ENCODE results near the gene ERCC1. TPM values are rescaled to one million over a fixed set of nuclear protein-coding genes. Genes with fewer than 3 reads are reported as not detected.

Gene ERCC1
- polyA plus RNA-seq, 2 of the 4 experiments (the other 2 are of a cell fraction): 81.7 to 93.0 TPM

GRCh38 chr19:45460807-45461347 lies 37.2 kb upstream of the ERCC1 start:
- FAIRE-seq (no peak), ATAC-seq (no peak), DNase-seq (ENCODE audit: low read depth in 1 of 2, low spot score in 1 of 2) (no peak)
- 61% methylated on average over 8 of the region's 8 CpGs for WGBS (ENCODE audit: missing lambda C conversion rate)
- TF ChIP-seq POLR2AphosphoS2 (conservative IDR thresholded peaks at IDR 0.05; ENCODE audit: low read length) (no peak), ZFP36 (IDR thresholded peaks at IDR 0.05; ENCODE audit: borderline replicate concordance, partially characterized antibody) (peak; percentile 60)
- 0 out of 6 replicates have a peak overlapping the region, but pooled peaks of 1 of the 2 experiments have one; percentile 9 for H3K27ac ChIP-seq
- POLR2A ChIA-PET: no interaction called here
- CTCF ChIA-PET: interaction anchor here (0.6 to 33.4 kb wide), 5 partner anchors 18 to 820 kb away, joined by 3 to 1883 read pairs (median 9); partner anchors contain the start of gene ERCC1
- H3K9me3 ChIP-seq: no peaks in the 10 kb centered on the region
- H3K4me3 ChIP-seq: no peak overlapping the region
- H3K4me2 ChIP-seq: no peak overlapping the region
- H3K4me1 ChIP-seq: peaks cover 15% of the 10 kb centered on the region

GRCh38 chr19:45457776-45458175 lies 34.1 kb upstream of the ERCC1 start:
- H3K4me2 ChIP-seq: no peak overlapping the region
- FAIRE-seq (no peak), ATAC-seq (no peak), DNase-seq (ENCODE audit: low read depth in 1 of 2, low spot score in 1 of 2) (no peak)
- ChIA-PET POLR2A (no interaction called here), CTCF (interaction anchor here (2.5 to 33.4 kb wide), 4 partner anchors 9 to 28 kb away, joined by 6 to 1883 read pairs (median 102); partner anchors contain the start of genes ERCC1 and FOSB)
- no peak overlapping the region for H3K4me3 ChIP-seq
- peaks cover 40% of the 10 kb centered on the region for H3K4me1 ChIP-seq
- H3K9me3 ChIP-seq: no peaks in the 10 kb centered on the region
- TF ChIP-seq ZFP36 (IDR thresholded peaks at IDR 0.05; ENCODE audit: borderline replicate concordance, partially characterized antibody) (peak; percentile 99), CHD4 (IDR thresholded peaks at IDR 0.05; ENCODE audit: borderline replicate concordance) (0 out of 2 replicates have a peak, but pooled peaks have one; percentile 41), MAZ (IDR thresholded peaks at IDR 0.05; ENCODE audit: borderline replicate concordance, low read depth, low read length) (no peak), HES2 (IDR thresholded peaks at IDR 0.05) (no peak), GATA3 (IDR thresholded peaks at IDR 0.05; ENCODE audit: borderline replicate concordance) (no peak), RAD21 (conservative IDR thresholded peaks at IDR 0.05 in 1 of 2, IDR thresholded peaks at IDR 0.05 in 1 of 2) (no peak), KDM1A (IDR thresholded peaks at IDR 0.05; ENCODE audit: low read depth) (0 out of 2 replicates have a peak, but pooled peaks have one; percentile 24)
- H3K27ac ChIP-seq: peak overlapping the region in 1 of 2 experiments; percentile 45; a peak in 2 of 6 replicates

- ATAC-seq (no peak), FAIRE-seq (no peak), DNase-seq (ENCODE audit: low read depth in 1 of 2, low spot score in 1 of 2) (no peak)
- no peaks in the 10 kb centered on the region for H3K9me3 ChIP-seq
- H3K4me1 ChIP-seq: peaks cover 42% of the 10 kb centered on the region
- TF ChIP-seq GATA3 (IDR thresholded peaks at IDR 0.05; ENCODE audit: borderline replicate concordance): no peak
- TF ChIP-seq MAFK (IDR thresholded peaks at IDR 0.05; ENCODE audit: partially characterized antibody): no peak
- no peak for TF ChIP-seq HES2 (IDR thresholded peaks at IDR 0.05)
- no peak for TF ChIP-seq NFE2L2 (conservative IDR thresholded peaks at IDR 0.05; ENCODE audit: low read length)
- no peak for TF ChIP-seq ELK1 (IDR thresholded peaks at IDR 0.05; ENCODE audit: low read depth, low read length)
- TF ChIP-seq ZNF302 (CRISPR knock-in tag; IDR thresholded peaks at IDR 0.05): no peak
- no peak for TF ChIP-seq HOXB5 (CRISPR knock-in tag; IDR thresholded peaks at IDR 0.05)
- no peak for TF ChIP-seq ZC3H11A (IDR thresholded peaks at IDR 0.05)
- no peak for TF ChIP-seq RARB (CRISPR knock-in tag; IDR thresholded peaks at IDR 0.05)
- TF ChIP-seq POLR2A (IDR thresholded peaks at IDR 0.05; ENCODE audit: low read length): no peak
- no peak for TF ChIP-seq ZSCAN20 (CRISPR knock-in tag; IDR thresholded peaks at IDR 0.05)
- TF ChIP-seq SREBF2 (IDR thresholded peaks at IDR 0.05): no peak
- TF ChIP-seq NR3C1 (IDR thresholded peaks at IDR 0.05): no peak
- no peak for TF ChIP-seq E2F6 (IDR thresholded peaks at IDR 0.05; ENCODE audit: borderline replicate concordance, low read depth)
- TF ChIP-seq KDM5A (IDR thresholded peaks at IDR 0.05): no peak
- TF ChIP-seq TP53 (CRISPR knock-in tag; IDR thresholded peaks at IDR 0.05): no peak
- no peak for TF ChIP-seq JUNB (IDR thresholded peaks at IDR 0.05)
- TF ChIP-seq EP300 (IDR thresholded peaks at IDR 0.05): no peak
- no peak for TF ChIP-seq CHD4 (IDR thresholded peaks at IDR 0.05; ENCODE audit: borderline replicate concordance)
- ChIA-PET POLR2A (interaction anchor here (2.4 kb wide), 1 partner anchor 11 kb away, joined by 33 read pairs; the partner anchor contains the start of gene FOSB), CTCF (interaction anchor here (0.6 to 33.4 kb wide), 6 partner anchors 11 to 56 kb away, joined by 3 to 1883 read pairs (median 50); partner anchors contain the start of genes ERCC1 and FOSB)
- peak overlapping the region; percentile 84 for H3K4me2 ChIP-seq
- H3K27ac ChIP-seq: peak overlapping the region; percentile 84 to 89
- WGBS (ENCODE audit: missing lambda C conversion rate): 42% methylated on average over 2 of the region's 2 CpGs
- no peak overlapping the region for H3K4me3 ChIP-seq
These were observed 32.7 kb upstream of the ERCC1 start for GRCh38 chr19:45456500-45456815.

Measured in A549 (cell line).